HCT116 (cell line): ENCODE data around the gene RHPN2.

Experiments
- CTCF ChIP-seq, 3 experiments: fragments of 200-600 bp in 1 of 3; sonication (generic) in 1 of 3; IDR thresholded peaks in 2 of 3; conservative IDR thresholded peaks in 1 of 3; 2 replicates each; pipeline ENCODE4 v1.5.1; 2012 to 2017; ENCODE audit warnings: low read depth in 2 of 3, low read length in 2 of 3, antibody characterized with exemption in 1 of 3, borderline replicate concordance in 1 of 3, control low read depth in 1 of 3, mild to moderate bottlenecking in 1 of 3, mixed read lengths in 1 of 3, mixed run types in 1 of 3, moderate library complexity in 1 of 3; ENCODE audit not compliant: insufficient read depth in 1 of 3
- ELF1 ChIP-seq: IDR thresholded peaks from 2 replicates; pipeline ENCODE4 v1.6.1; 2012; ENCODE audit warnings: low read depth, borderline replicate concordance
- EZH2phosphoT487 ChIP-seq: fragments of 200-600 bp; IDR thresholded peaks from 2 replicates; pipeline ENCODE4 v1.6.1; 2018; ENCODE audit warnings: antibody characterized with exemption, borderline replicate concordance
- FOSL1 ChIP-seq: IDR thresholded peaks from 2 replicates; pipeline ENCODE4 v1.6.1; 2012; ENCODE audit warnings: low read depth
- JUND ChIP-seq: IDR thresholded peaks from 2 replicates; pipeline ENCODE4 v1.6.1; 2012
- POLR2A ChIP-seq: IDR thresholded peaks from 2 replicates; pipeline ENCODE4 v1.7.0; 2011; ENCODE audit warnings: borderline replicate concordance; ENCODE audit not compliant: insufficient read depth, insufficient read length; ENCODE audit errors: extremely low read depth
- POLR2AphosphoS5 ChIP-seq: IDR thresholded peaks from 2 replicates; pipeline ENCODE4 v1.6.1; 2011; ENCODE audit warnings: mild to moderate bottlenecking, low read depth, low read length, moderate library complexity
- SIN3A ChIP-seq: IDR thresholded peaks from 2 replicates; pipeline ENCODE4 v1.6.1; 2012; ENCODE audit warnings: low read depth
- YY1 ChIP-seq: IDR thresholded peaks from 2 replicates; pipeline ENCODE4 v1.6.1; 2011; ENCODE audit warnings: low read length, low read depth, moderate library complexity, mild to moderate bottlenecking; ENCODE audit not compliant: insufficient replicate concordance; ENCODE audit errors: extremely low read depth

- TF ChIP-seq POLR2A (no peak), POLR2AphosphoS5 (no peak), FOSL1 (no peak), JUND (no peak), CTCF (IDR thresholded peaks at IDR 0.05 in 2 of 3, conservative IDR thresholded peaks at IDR 0.05 in 1 of 3; ENCODE audit: borderline replicate concordance in 1 of 3, insufficient read depth in 1 of 3, low read depth in 2 of 3, low read length in 2 of 3) (no peak), EZH2phosphoT487 (no peak), YY1 (no peak), ELF1 (no peak), SIN3A (no peak)
Observed at GRCh38 chr19:33111587-33111986, 46.9 kb upstream of the RHPN2 start.
